ENCODE data around the gene BAZ2B.
"Not testable (repeated sequence)": the region's sequence is repeated elsewhere in the genome, so short reads cannot be mapped to it uniquely, and the experiment has no call there.

The BAZ2B gene

GRCh38 chr2:159399716-159400415 is 216.5 kb downstream of the BAZ2B start:
- DNase-seq = peak; percentile 21

GRCh38 chr2:159396799-159397198 is 219.5 kb downstream of the BAZ2B start:
- no peak for DNase-seq

GRCh38 chr2:159382447-159383028 is 233.8 kb downstream of the BAZ2B start:
- DNase-seq = no peak

- DNase-seq = no peak
Measured at GRCh38 chr2:159381574-159381973, 234.8 kb downstream of the BAZ2B start.

GRCh38 chr2:159380685-159381239 is 235.6 kb downstream of the BAZ2B start:
- no peak for DNase-seq

- no peak for DNase-seq
Measured at GRCh38 chr2:159379181-159379580, 237.2 kb downstream of the BAZ2B start.

- DNase-seq = no peak
Measured at GRCh38 chr2:159375241-159375640, 241.1 kb downstream of the BAZ2B start.

- DNase-seq = no peak
Measured at GRCh38 chr2:159371506-159371905, 244.8 kb downstream of the BAZ2B start.

GRCh38 chr2:159366538-159366937 is 249.8 kb downstream of the BAZ2B start:
- no peak for DNase-seq

- DNase-seq = peak; percentile 41
Measured at GRCh38 chr2:159362816-159363251, 253.5 kb downstream of the BAZ2B start.

- DNase-seq = no peak
Measured at GRCh38 chr2:159362094-159362493, 254.3 kb downstream of the BAZ2B start.

GRCh38 chr2:159361603-159362002 is 254.7 kb downstream of the BAZ2B start:
- not testable (repeated sequence) for DNase-seq

- DNase-seq = no peak
Measured at GRCh38 chr2:159356053-159356554, 260.2 kb downstream of the BAZ2B start.

GRCh38 chr2:159351977-159352376 is 264.4 kb downstream of the BAZ2B start:
- DNase-seq = no peak

- DNase-seq = no peak
Measured at GRCh38 chr2:159349674-159350299, 266.6 kb downstream of the BAZ2B start.

GRCh38 chr2:159326569-159327255 is 289.6 kb downstream of the BAZ2B start:
- DNase-seq = peak; percentile 24

GRCh38 chr2:159322419-159322818 is 293.9 kb downstream of the BAZ2B start:
- DNase-seq = no peak

GRCh38 chr2:159317392-159318088 is 298.8 kb downstream of the BAZ2B start:
- DNase-seq = no peak

- DNase-seq = no peak
Measured at GRCh38 chr2:159307942-159308341, 308.4 kb downstream of the BAZ2B start.

- DNase-seq = no peak
Measured at GRCh38 chr2:159300586-159300985, 315.8 kb downstream of the BAZ2B start.

- DNase-seq = no peak
Measured at GRCh38 chr2:159298967-159299366, 317.4 kb downstream of the BAZ2B start.

- DNase-seq = no peak
Measured at GRCh38 chr2:159297042-159297707, 319.2 kb downstream of the BAZ2B start.
